K562 (cell line): ENCODE results near the gene DBP. TPM values are rescaled to one million over a fixed set of nuclear protein-coding genes. Genes with fewer than 3 reads are reported as not detected.

Source experiments
- CLOCK ChIP-seq: fragments of 250-450 bp; sonication (Bioruptor Pico); IDR thresholded peaks from 2 replicates; pipeline ENCODE4 v1.4.0; 2020; ENCODE audit warnings: mild to moderate bottlenecking, moderate library complexity, borderline replicate concordance
- DNMT1 ChIP-seq: fragments of 450-650 bp; IDR thresholded peaks from 2 replicates; pipeline ENCODE4 v1.6.1; 2016; ENCODE audit warnings: antibody characterized with exemption, mild to moderate bottlenecking
- E2F4 ChIP-seq: sonication (generic); formaldehyde crosslinking; IDR thresholded peaks from 2 replicates; pipeline ENCODE4 v1.8.0; 2022; ENCODE audit warnings: mild to moderate bottlenecking, low read depth, missing genetic modification reagents
- GABPA ChIP-seq: fragments of 200-800 bp; sonication (Bioruptor generic); conservative IDR thresholded peaks from 2 replicates; pipeline ENCODE4 v1.6.1; 2016; ENCODE audit warnings: low read depth, missing genetic modification characterization, missing compliant biosample characterization
- GABPB1 ChIP-seq: sonication (generic); formaldehyde crosslinking; IDR thresholded peaks from 2 replicates; pipeline ENCODE4 v1.8.0; 2022; ENCODE audit warnings: mild to moderate bottlenecking, missing genetic modification reagents
- HDAC8 ChIP-seq: fragments of 450-650 bp; IDR thresholded peaks from 2 replicates; pipeline ENCODE4 v1.6.1; 2016; ENCODE audit warnings: mild to moderate bottlenecking, missing genetic modification characterization, moderate library complexity, missing compliant biosample characterization
- KHSRP ChIP-seq: fragments of 450-650 bp; IDR thresholded peaks from 2 replicates; pipeline ENCODE4 v1.6.1; 2017
- MYNN ChIP-seq, 2 experiments: sonication (generic); formaldehyde crosslinking in 1 of 2; IDR thresholded peaks; 2 replicates each; pipeline versions ENCODE4 v1.5.0 to v1.6.1; 2016 to 2020; ENCODE audit warnings: antibody characterized with exemption in 1 of 2, missing genetic modification reagents in 1 of 2
- PHB ChIP-seq: fragments of 250-450 bp; sonication (Bioruptor Pico); IDR thresholded peaks from 2 replicates; pipeline ENCODE4 v1.5.0; 2021
- POLR2AphosphoS2 ChIP-seq: IDR thresholded peaks from 2 replicates; pipeline ENCODE4 v1.6.1; 2012; ENCODE audit warnings: low read length, improper control_type of control experiment
- RBM15 ChIP-seq: fragments of 200-400 bp; formaldehyde crosslinking; IDR thresholded peaks from 2 replicates; pipeline ENCODE4 v1.6.1; 2018; ENCODE audit warnings: mild to moderate bottlenecking, low read length, moderate library complexity; ENCODE audit not compliant: insufficient read depth
- STAG1 ChIP-seq: sonication (generic); formaldehyde crosslinking; IDR thresholded peaks from 2 replicates; pipeline ENCODE4 v1.5.0; 2020; ENCODE audit warnings: missing genetic modification reagents, borderline replicate concordance
- TOE1 ChIP-seq, 2 experiments: fragments of 450-650 bp in 1 of 2; sonication (generic) in 1 of 2; formaldehyde crosslinking in 1 of 2; IDR thresholded peaks; 2 replicates each; pipeline versions ENCODE4 v1.7.1 to v1.8.0; 2016 to 2022; ENCODE audit warnings: borderline replicate concordance in 2 of 2, mild to moderate bottlenecking in 2 of 2, antibody characterized with exemption in 1 of 2, inconsistent platforms in 1 of 2, low read depth in 1 of 2, missing genetic modification reagents in 1 of 2, moderate library complexity in 1 of 2
- TSHZ1 ChIP-seq: fragments of 250-450 bp; sonication (Bioruptor Pico); IDR thresholded peaks from 2 replicates; pipeline ENCODE4 v1.4.0; 2020; ENCODE audit warnings: mild to moderate bottlenecking, moderate library complexity
- ZBTB12 ChIP-seq: fragments of 250-450 bp; sonication (Bioruptor Pico); IDR thresholded peaks from 2 replicates; pipeline ENCODE4 v1.4.0; 2020
- ZBTB7A ChIP-seq: IDR thresholded peaks from 2 replicates; pipeline ENCODE4 v1.6.1; 2011; ENCODE audit warnings: low read depth, mild to moderate bottlenecking, low read length, moderate library complexity, borderline replicate concordance; ENCODE audit not compliant: control insufficient read depth
- ZNF324 ChIP-seq: fragments of 250-450 bp; sonication (Bioruptor Pico); IDR thresholded peaks from 2 replicates; pipeline ENCODE4 v1.4.0; 2020; ENCODE audit warnings: mild to moderate bottlenecking
- polyA plus RNA-seq, 8 experiments: library from polyadenylated mRNA; depleted of rRNA in 4 of 8; stranded (reverse) in 5 of 8; unstranded in 3 of 8; fragments of >200 nt; fragmentation: Nextera tagmentation in 2 of 8; fragmentation: Illumina TruSeq in 1 of 8; extraction: Ambion mirVana in 2 of 8; extraction: Trizol in 1 of 8; gene quantifications; 2 replicates each; pipeline versions ENCODE4 v1.2.1 to v1.2.3, GENCODE V29; 2011 to 2014; ENCODE audit warnings: inconsistent platforms in 1 of 8, missing spikeins in 1 of 8
- total RNA-seq, 7 experiments: library from RNA; depleted of rRNA in 6 of 7; stranded (reverse); fragments of >200 nt in 6 of 7; fragmentation: Illumina TruSeq in 2 of 7; extraction: Trizol in 2 of 7; gene quantifications; 2 replicates each; pipeline versions ENCODE4 v1.2.1 to v1.2.3, GENCODE V29; 2011 to 2021; ENCODE audit warnings: low replicate concordance in 1 of 7

The DBP gene
- total and polyA plus RNA-seq, 9 of the 15 experiments (the other 6 are each of a cell fraction or from before 2014, with no cell fraction given): 0.25 to 5.5 (median 1.8) TPM

- TF ChIP-seq TSHZ1 (CRISPR knock-in tag) (no peak), MYNN (IDR thresholded peaks at IDR 0.05) (peak; percentile 90; the same call in 1 of the 2 replicates), MYNN (CRISPR knock-in tag; IDR thresholded peaks at IDR 0.05) (no peak), POLR2AphosphoS2 (peak; percentile 98), PHB (0 out of 2 replicates have a peak, but pooled peaks have one; percentile 74), ZBTB7A (peak; percentile 52; the same call in 1 of the 2 replicates), KHSRP (no peak), CLOCK (CRISPR knock-in tag) (no peak), HDAC8 (tag) (no peak), ZNF324 (CRISPR knock-in tag) (no peak), TOE1 (IDR thresholded peaks at IDR 0.05; ENCODE audit: borderline replicate concordance) (no peak), TOE1 (CRISPR knock-in tag; IDR thresholded peaks at IDR 0.05; ENCODE audit: borderline replicate concordance, low read depth) (no peak), STAG1 (CRISPR knock-in tag) (no peak), ZBTB12 (CRISPR knock-in tag) (no peak), DNMT1 (no peak), GABPA (tag) (no peak), RBM15 (no peak), GABPB1 (CRISPR knock-in tag) (no peak), E2F4 (CRISPR knock-in tag) (no peak)
Observed at GRCh38 chr19:48614436-48615230, 22.5 kb downstream of the DBP start, which contains the start of gene FAM83E (continued).
